Measurements from ENCODE around the gene TASP1. TPM values are rescaled to one million over a fixed set of nuclear protein-coding genes. Genes with fewer than 3 reads are reported as not detected.

Gene TASP1
- total RNA-seq, 1 donor from 2014 or later: 15.9 TPM

DNA sequence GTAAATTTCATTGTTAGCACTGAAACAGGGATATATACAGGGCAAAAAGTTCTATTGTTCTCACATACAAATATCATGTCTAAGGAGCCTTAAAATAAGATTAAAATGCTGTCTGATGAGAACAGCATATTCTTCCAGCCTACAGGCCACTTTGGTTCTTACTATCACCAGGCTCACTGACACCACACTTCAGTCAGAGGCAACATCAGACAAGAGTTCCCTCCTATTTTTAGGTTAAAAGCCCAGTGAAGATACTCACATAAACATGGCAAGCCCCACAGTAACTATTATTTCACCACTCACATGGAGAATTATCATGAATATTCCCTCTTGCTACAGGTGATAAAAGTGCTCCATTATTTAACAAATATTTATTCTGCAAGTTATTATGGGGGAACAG lies 241.9 kb downstream of the TASP1 start:
- Mint-ChIP-seq H3K27me3 (ENCODE audit: unreplicated experiment) (peaks cover 1% of the 10 kb centered on the region), H3K36me3 (ENCODE audit: low read depth, unreplicated experiment) (no peaks in the 10 kb centered on the region), H3K4me3 (ENCODE audit: unreplicated experiment) (no peak overlapping the region), H3K27ac (ENCODE audit: unreplicated experiment) (no peak overlapping the region), H3K4me1 (ENCODE audit: unreplicated experiment) (no peaks in the 10 kb centered on the region), H3K9me3 (ENCODE audit: unreplicated experiment) (no peaks in the 10 kb centered on the region)
- no peak for DNase-seq (ENCODE audit: low spot score)
- TF ChIP-seq, protein P1, sequence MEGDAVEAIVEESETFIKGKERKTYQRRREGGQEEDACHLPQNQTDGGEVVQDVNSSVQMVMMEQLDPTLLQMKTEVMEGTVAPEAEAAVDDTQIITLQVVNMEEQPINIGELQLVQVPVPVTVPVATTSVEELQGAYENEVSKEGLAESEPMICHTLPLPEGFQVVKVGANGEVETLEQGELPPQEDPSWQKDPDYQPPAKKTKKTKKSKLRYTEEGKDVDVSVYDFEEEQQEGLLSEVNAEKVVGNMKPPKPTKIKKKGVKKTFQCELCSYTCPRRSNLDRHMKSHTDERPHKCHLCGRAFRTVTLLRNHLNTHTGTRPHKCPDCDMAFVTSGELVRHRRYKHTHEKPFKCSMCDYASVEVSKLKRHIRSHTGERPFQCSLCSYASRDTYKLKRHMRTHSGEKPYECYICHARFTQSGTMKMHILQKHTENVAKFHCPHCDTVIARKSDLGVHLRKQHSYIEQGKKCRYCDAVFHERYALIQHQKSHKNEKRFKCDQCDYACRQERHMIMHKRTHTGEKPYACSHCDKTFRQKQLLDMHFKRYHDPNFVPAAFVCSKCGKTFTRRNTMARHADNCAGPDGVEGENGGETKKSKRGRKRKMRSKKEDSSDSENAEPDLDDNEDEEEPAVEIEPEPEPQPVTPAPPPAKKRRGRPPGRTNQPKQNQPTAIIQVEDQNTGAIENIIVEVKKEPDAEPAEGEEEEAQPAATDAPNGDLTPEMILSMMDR (IDR thresholded peaks at IDR 0.05; ENCODE audit: unreplicated experiment): no peak

DNA sequence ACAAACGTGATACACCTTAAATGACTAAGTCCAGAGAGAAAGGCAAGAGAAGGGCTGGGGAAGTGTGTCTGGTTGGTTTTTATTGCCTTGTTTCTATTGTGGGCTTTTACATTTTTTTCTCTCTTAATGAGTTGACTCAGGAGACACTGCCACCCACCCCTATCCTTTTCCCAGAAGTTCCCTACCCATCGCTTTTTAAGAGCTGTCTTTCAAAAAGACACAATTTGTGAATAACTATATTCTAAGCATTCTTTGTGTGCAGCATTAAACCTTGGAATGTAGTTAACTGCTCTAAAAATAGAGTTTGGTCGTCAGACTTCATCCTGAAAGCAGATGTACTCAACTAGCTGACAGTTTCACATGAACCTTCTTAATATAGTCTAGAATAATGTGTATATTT lies 242.7 kb downstream of the TASP1 start:
- Mint-ChIP-seq H3K27ac (ENCODE audit: unreplicated experiment) (no peak overlapping the region), H3K4me3 (ENCODE audit: unreplicated experiment) (no peak overlapping the region), H3K27me3 (ENCODE audit: unreplicated experiment) (peaks cover 1% of the 10 kb centered on the region), H3K9me3 (ENCODE audit: unreplicated experiment) (no peaks in the 10 kb centered on the region), H3K36me3 (ENCODE audit: low read depth, unreplicated experiment) (no peaks in the 10 kb centered on the region), H3K4me1 (ENCODE audit: unreplicated experiment) (no peaks in the 10 kb centered on the region)
- TF ChIP-seq, protein P1 (IDR thresholded peaks at IDR 0.05; ENCODE audit: unreplicated experiment): no peak
- no peak for DNase-seq (ENCODE audit: low spot score)

DNA sequence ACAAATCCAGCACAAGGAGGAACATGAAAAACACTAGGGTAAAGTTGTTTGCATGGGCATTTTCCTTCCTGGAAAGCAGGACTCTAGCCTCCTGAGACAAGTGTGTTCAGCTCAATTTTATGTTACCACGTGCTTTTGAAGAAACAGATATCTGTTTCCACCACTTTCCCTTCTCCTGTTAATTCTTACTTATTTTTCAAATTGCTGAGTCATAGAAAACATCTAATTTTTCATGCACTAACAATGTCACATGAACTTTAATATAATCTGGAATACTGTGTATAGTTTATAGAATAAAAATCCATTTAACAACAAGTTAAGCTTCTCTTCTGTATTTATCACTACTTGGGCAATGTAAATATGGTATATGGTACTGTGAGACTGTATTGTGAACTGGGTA lies 243.5 kb downstream of the TASP1 start:
- no peaks in the 10 kb centered on the region for H3K9me3 Mint-ChIP-seq (ENCODE audit: unreplicated experiment)
- H3K4me3 Mint-ChIP-seq (ENCODE audit: unreplicated experiment): no peak overlapping the region
- H3K4me1 Mint-ChIP-seq (ENCODE audit: unreplicated experiment): no peaks in the 10 kb centered on the region
- no peak for DNase-seq (ENCODE audit: low spot score)
- no peaks in the 10 kb centered on the region for H3K36me3 Mint-ChIP-seq (ENCODE audit: low read depth, unreplicated experiment)
- TF ChIP-seq, protein P1 (IDR thresholded peaks at IDR 0.05; ENCODE audit: unreplicated experiment): no peak
- H3K27ac Mint-ChIP-seq (ENCODE audit: unreplicated experiment): no peak overlapping the region
- H3K27me3 Mint-ChIP-seq (ENCODE audit: unreplicated experiment): peaks cover 1% of the 10 kb centered on the region

DNA sequence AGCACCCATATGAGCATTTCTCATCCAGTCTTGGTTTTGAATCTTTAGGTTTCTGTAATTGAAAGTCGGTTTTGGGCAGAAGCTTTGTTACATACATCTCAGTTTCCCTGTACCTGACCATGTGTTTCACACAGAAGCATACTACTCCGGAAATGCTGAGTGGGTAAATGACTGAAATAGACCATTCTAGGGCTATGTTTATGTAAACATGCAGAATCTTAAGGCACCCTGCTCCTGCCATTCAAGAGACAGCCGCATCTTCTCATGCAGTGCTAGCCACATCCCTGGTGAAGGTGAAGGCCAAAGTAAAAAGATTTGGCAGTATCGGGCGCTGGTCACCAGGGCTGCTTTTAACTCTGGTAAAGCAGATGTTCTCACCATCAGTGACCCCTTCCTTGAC lies 246.3 kb downstream of the TASP1 start:
- Mint-ChIP-seq H3K9me3 (ENCODE audit: unreplicated experiment) (no peaks in the 10 kb centered on the region), H3K36me3 (ENCODE audit: low read depth, unreplicated experiment) (no peaks in the 10 kb centered on the region), H3K4me1 (ENCODE audit: unreplicated experiment) (no peaks in the 10 kb centered on the region), H3K4me3 (ENCODE audit: unreplicated experiment) (no peak overlapping the region), H3K27me3 (ENCODE audit: unreplicated experiment) (peaks cover 1% of the 10 kb centered on the region), H3K27ac (ENCODE audit: unreplicated experiment) (no peak overlapping the region)
- DNase-seq (ENCODE audit: low spot score): no peak
- TF ChIP-seq, protein P1 (IDR thresholded peaks at IDR 0.05; ENCODE audit: unreplicated experiment): no peak

DNA sequence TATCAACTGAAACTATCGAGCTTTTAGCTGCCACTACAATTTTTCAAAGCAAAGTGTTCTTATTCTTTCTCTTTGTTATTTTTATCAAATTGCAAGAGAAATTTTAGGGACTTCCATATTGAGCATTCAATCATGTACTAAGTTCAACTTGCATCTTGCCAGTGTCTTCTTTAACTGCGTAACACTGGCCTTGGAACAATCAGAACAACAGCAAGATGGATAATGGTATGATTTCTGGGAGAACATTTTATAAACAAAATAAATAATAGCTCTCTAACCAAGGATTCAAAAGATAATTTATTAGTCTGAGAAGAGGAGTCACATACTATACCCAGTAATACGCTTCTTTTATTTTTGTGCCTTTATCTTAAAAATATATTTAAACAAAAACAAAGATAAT lies 249.6 kb downstream of the TASP1 start:
- TF ChIP-seq, protein P1 (IDR thresholded peaks at IDR 0.05; ENCODE audit: unreplicated experiment): no peak
- Mint-ChIP-seq H3K4me1 (ENCODE audit: unreplicated experiment) (no peaks in the 10 kb centered on the region), H3K4me3 (ENCODE audit: unreplicated experiment) (no peak overlapping the region), H3K36me3 (ENCODE audit: low read depth, unreplicated experiment) (no peaks in the 10 kb centered on the region), H3K27ac (ENCODE audit: unreplicated experiment) (no peak overlapping the region), H3K9me3 (ENCODE audit: unreplicated experiment) (no peaks in the 10 kb centered on the region), H3K27me3 (ENCODE audit: unreplicated experiment) (peaks cover 1% of the 10 kb centered on the region)
- no peak for DNase-seq (ENCODE audit: low spot score)
